Umbilical cord (tissue), 2 donors: ENCODE data around the gene MARVELD1. TPM values are rescaled to one million over a fixed set of nuclear protein-coding genes. Genes with fewer than 3 reads are reported as not detected.
"Not testable (repeated sequence)": the region's sequence is repeated elsewhere in the genome, so short reads cannot be mapped to it uniquely, and the experiment has no call there.

Experiments
- DNase-seq: peaks from one replicate; pipeline ENCODE4 v3.0.0-alpha.2; 2015; ENCODE audit warnings: low spot score
- total RNA-seq: library from RNA; depleted of rRNA; stranded (reverse); fragments of >200 nt; gene quantifications from one replicate; pipeline ENCODE4 v1.2.3, GENCODE V29; 2014; ENCODE audit warnings: low replicate concordance; ENCODE audit not compliant: insufficient read depth

The MARVELD1 gene
- total RNA-seq = 29.1 TPM

- peak; percentile 98 for DNase-seq
Observed at GRCh38 chr10:97713339-97713825, at the start of gene MARVELD1. TSS of gene MARVELD1 (plus strand) at chr10:97713730. CDS start at chr10:97713877, 147 bp downstream.

GRCh38 chr10:97664282-97664850 is 49.2 kb upstream of the MARVELD1 start:
- no peak for DNase-seq

- no peak for DNase-seq
Observed at GRCh38 chr10:97666992-97667391, 46.5 kb upstream of the MARVELD1 start.

- no peak for DNase-seq
Observed at GRCh38 chr10:97667463-97667862, 46.1 kb upstream of the MARVELD1 start.

GRCh38 chr10:97669571-97669970 is 44.0 kb upstream of the MARVELD1 start:
- DNase-seq = no peak

- DNase-seq = no peak
Observed at GRCh38 chr10:97673736-97674525, 39.6 kb upstream of the MARVELD1 start.

- DNase-seq = no peak
Observed at GRCh38 chr10:97675222-97675621, 38.3 kb upstream of the MARVELD1 start.

GRCh38 chr10:97676770-97677581 is 36.6 kb upstream of the MARVELD1 start:
- DNase-seq = peak; percentile 35

GRCh38 chr10:97679594-97679993 is 33.9 kb upstream of the MARVELD1 start:
- no peak for DNase-seq

GRCh38 chr10:97682042-97682441 is 31.5 kb upstream of the MARVELD1 start:
- no peak for DNase-seq

- DNase-seq = peak; percentile 33
Observed at GRCh38 chr10:97683556-97684367, 29.8 kb upstream of the MARVELD1 start.

GRCh38 chr10:97684368-97684713 is 29.2 kb upstream of the MARVELD1 start:
- not testable (repeated sequence) for DNase-seq

GRCh38 chr10:97684866-97685394 is 28.6 kb upstream of the MARVELD1 start:
- DNase-seq = no peak

- DNase-seq = no peak
Observed at GRCh38 chr10:97685395-97685958, 28.1 kb upstream of the MARVELD1 start.

- no peak for DNase-seq
Observed at GRCh38 chr10:97686301-97686961, 27.1 kb upstream of the MARVELD1 start.

GRCh38 chr10:97686962-97687784 is 26.4 kb upstream of the MARVELD1 start, which contains the start of gene AVPI1:
TSS of gene AVPI1 (minus strand) at chr10:97687241. CDS start at chr10:97679905, 7,336 bp downstream.
- peak; percentile 98 for DNase-seq

GRCh38 chr10:97687785-97688781 is 25.4 kb upstream of the MARVELD1 start:
- DNase-seq = peak; percentile 24

GRCh38 chr10:97689559-97690020 is 23.9 kb upstream of the MARVELD1 start:
- no peak for DNase-seq
